DND-41 (cell line): ENCODE data around the gene DACH1.

Source experiments
- ATAC-seq: fragments of 200-7000 bp; cut with Tn5 transposase; 3 replicates; pipeline ENCODE4 v1.9.1; 2021; ENCODE audit warnings: low read depth; ENCODE audit not compliant: insufficient read depth
- DNase-seq: peaks from one replicate; pipeline ENCODE4 v3.0.0-alpha.2; 2020
- H2AFZ ChIP-seq: 2 replicates; pipeline ENCODE4 v1.6.0; 2012; ENCODE audit warnings: low read depth, low read length
- H3K27ac ChIP-seq: 2 replicates; pipeline ENCODE4 v1.5.1; 2012; ENCODE audit warnings: low read length, inconsistent platforms
- H3K27me3 ChIP-seq: fragments of 200-600 bp; sonication (generic); 2 replicates; pipeline ENCODE4 v1.6.0; 2012; ENCODE audit warnings: low read length, mild to moderate bottlenecking, inconsistent platforms; ENCODE audit not compliant: insufficient read depth, poor library complexity
- H3K36me3 ChIP-seq: 2 replicates; pipeline ENCODE4 v1.5.1; 2012; ENCODE audit warnings: low read length, inconsistent platforms; ENCODE audit not compliant: insufficient read depth
- H3K4me1 ChIP-seq: 2 replicates; pipeline ENCODE4 v1.5.1; 2012; ENCODE audit warnings: mild to moderate bottlenecking, low read length; ENCODE audit not compliant: insufficient read depth
- H3K4me2 ChIP-seq: 2 replicates; pipeline ENCODE4 v1.6.0; 2012; ENCODE audit warnings: mild to moderate bottlenecking, moderate library complexity, low read length, inconsistent platforms; ENCODE audit not compliant: insufficient read depth
- H3K4me3 ChIP-seq, 2 experiments: fragments of 200-600 bp in 1 of 2; shearing (Covaris generic) in 1 of 2; 2 replicates each; pipeline ENCODE4 v1.5.1; 2012 to 2016; ENCODE audit warnings: inconsistent platforms in 2 of 2, low read length in 2 of 2, mild to moderate bottlenecking in 2 of 2, low read depth in 1 of 2, moderate library complexity in 1 of 2
- H3K79me2 ChIP-seq: 2 replicates; pipeline ENCODE4 v1.6.0; 2012; ENCODE audit warnings: low read length, inconsistent platforms; ENCODE audit not compliant: insufficient read depth
- H3K9ac ChIP-seq: 2 replicates; pipeline ENCODE4 v1.6.0; 2012; ENCODE audit warnings: low read depth, mild to moderate bottlenecking, inconsistent platforms, low read length, moderate library complexity
- H3K9me3 ChIP-seq: 2 replicates; pipeline ENCODE4 v1.5.1; 2012; ENCODE audit warnings: low read length, moderate library complexity, mild to moderate bottlenecking, inconsistent platforms; ENCODE audit not compliant: insufficient read depth, severe bottlenecking
- H4K20me1 ChIP-seq: 2 replicates; pipeline ENCODE4 v1.6.0; 2012; ENCODE audit warnings: low read length; ENCODE audit not compliant: insufficient read depth
- EZH2 ChIP-seq: IDR thresholded peaks from 3 replicates; pipeline ENCODE4 v1.6.1; 2012; ENCODE audit warnings: borderline replicate concordance, low read depth, mild to moderate bottlenecking, moderate library complexity, low read length, inconsistent platforms; ENCODE audit not compliant: severe bottlenecking
- TF ChIP-seq, protein P1 (sequence below): IDR thresholded peaks from 2 replicates; pipeline ENCODE4 v1.5.1; 2012; ENCODE audit warnings: borderline replicate concordance, low read length, moderate library complexity, mild to moderate bottlenecking; ENCODE audit not compliant: poor library complexity, severe bottlenecking; ENCODE audit errors: extremely low read depth

DACH1 gene

GRCh38 chr13:71576571-71576970 is 290.4 kb downstream of the DACH1 start:
- H3K4me2 ChIP-seq: no peak overlapping the region
- no peaks in the 10 kb centered on the region for H3K27me3 ChIP-seq
- H3K27ac ChIP-seq: no peak overlapping the region
- DNase-seq (no peak), ATAC-seq (no peak)
- H2AFZ ChIP-seq: no peak overlapping the region
- H3K9me3 ChIP-seq: no peaks in the 10 kb centered on the region
- H4K20me1 ChIP-seq: no peaks in the 10 kb centered on the region
- TF ChIP-seq EZH2: no peak
- TF ChIP-seq, protein P1, sequence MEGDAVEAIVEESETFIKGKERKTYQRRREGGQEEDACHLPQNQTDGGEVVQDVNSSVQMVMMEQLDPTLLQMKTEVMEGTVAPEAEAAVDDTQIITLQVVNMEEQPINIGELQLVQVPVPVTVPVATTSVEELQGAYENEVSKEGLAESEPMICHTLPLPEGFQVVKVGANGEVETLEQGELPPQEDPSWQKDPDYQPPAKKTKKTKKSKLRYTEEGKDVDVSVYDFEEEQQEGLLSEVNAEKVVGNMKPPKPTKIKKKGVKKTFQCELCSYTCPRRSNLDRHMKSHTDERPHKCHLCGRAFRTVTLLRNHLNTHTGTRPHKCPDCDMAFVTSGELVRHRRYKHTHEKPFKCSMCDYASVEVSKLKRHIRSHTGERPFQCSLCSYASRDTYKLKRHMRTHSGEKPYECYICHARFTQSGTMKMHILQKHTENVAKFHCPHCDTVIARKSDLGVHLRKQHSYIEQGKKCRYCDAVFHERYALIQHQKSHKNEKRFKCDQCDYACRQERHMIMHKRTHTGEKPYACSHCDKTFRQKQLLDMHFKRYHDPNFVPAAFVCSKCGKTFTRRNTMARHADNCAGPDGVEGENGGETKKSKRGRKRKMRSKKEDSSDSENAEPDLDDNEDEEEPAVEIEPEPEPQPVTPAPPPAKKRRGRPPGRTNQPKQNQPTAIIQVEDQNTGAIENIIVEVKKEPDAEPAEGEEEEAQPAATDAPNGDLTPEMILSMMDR: no peak
- no peak overlapping the region for H3K9ac ChIP-seq
- no peaks in the 10 kb centered on the region for H3K79me2 ChIP-seq
- no peak overlapping the region for H3K4me3 ChIP-seq
- no peaks in the 10 kb centered on the region for H3K4me1 ChIP-seq
- no peaks in the 10 kb centered on the region for H3K36me3 ChIP-seq

DNA sequence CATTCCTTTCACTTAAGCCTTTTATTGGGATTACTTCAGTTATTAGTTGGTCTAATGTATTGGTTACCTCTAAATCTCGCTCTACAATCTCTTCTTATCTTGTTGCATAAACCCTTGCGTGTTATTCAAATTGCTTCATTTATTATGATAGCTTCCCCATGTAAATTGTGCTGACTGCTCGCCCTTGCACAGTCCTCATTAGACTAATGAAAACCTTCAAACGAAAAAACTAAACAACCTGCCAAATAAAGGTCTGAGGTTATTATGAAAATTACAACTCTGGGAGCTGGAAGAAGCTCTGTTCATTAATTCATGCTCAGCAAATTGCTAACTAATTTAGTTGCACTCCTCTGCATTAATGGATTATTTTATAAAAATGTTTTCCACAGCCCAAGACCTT is 320.1 kb downstream of the DACH1 start:
- Histone ChIP-seq H3K27me3 (no peaks in the 10 kb centered on the region), H3K9me3 (no peaks in the 10 kb centered on the region), H2AFZ (no peak overlapping the region), H3K4me3 (no peak overlapping the region), H3K27ac (no peak overlapping the region), H3K4me2 (no peak overlapping the region), H3K9ac (no peak overlapping the region), H3K36me3 (no peaks in the 10 kb centered on the region), H4K20me1 (no peaks in the 10 kb centered on the region), H3K4me1 (no peaks in the 10 kb centered on the region), H3K79me2 (no peaks in the 10 kb centered on the region)
- ATAC-seq: no peak
- TF ChIP-seq EZH2: no peak
- TF ChIP-seq, protein P1: no peak
- DNase-seq: no peak

DNA sequence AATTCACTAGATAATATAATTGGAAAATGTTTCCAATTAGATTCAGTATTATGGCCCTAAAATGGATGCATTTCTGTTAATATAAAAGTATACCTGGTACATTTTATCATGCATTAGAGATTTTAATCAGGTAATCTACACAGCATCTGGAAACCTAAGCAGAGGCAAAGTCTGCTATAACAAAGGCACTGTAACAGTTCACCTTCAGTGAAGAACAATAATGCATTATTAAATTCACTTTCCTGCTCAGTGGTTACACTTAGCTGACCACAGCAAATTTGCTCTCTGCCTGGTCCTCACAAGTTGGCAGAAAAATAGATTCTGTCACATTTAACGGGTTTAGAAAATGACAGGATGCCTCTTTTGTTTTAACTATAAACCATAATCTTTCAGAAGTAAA is 326.9 kb downstream of the DACH1 start:
- no peaks in the 10 kb centered on the region for H3K9me3 ChIP-seq
- no peak overlapping the region for H2AFZ ChIP-seq
- no peak overlapping the region for H3K4me3 ChIP-seq
- no peak overlapping the region for H3K9ac ChIP-seq
- H3K27me3 ChIP-seq: no peaks in the 10 kb centered on the region
- H3K79me2 ChIP-seq: no peaks in the 10 kb centered on the region
- no peaks in the 10 kb centered on the region for H3K4me1 ChIP-seq
- no peak overlapping the region for H3K4me2 ChIP-seq
- H4K20me1 ChIP-seq: no peaks in the 10 kb centered on the region
- ATAC-seq: no peak
- H3K36me3 ChIP-seq: no peaks in the 10 kb centered on the region
- H3K27ac ChIP-seq: no peak overlapping the region
- DNase-seq: no peak
- no peak for TF ChIP-seq EZH2
- TF ChIP-seq, protein P1: no peak

DNA sequence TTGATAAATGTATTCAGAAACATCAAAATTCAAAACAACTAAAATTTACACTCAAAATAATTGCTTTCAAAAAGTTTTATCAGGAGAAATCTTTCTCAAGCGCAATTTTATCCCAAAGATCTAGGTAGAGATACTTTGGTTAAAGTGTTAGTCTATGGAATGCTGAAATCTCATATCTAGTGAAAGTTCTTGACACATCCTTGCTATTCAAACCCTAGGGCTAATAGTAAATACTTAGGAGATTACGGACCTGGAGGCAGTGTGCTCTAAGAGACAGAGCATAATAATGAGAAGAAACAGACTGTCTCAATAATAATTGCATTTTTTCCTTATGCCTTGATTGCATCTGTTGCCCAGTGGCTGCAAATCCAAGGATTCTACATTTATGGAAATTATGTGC is 330.8 kb downstream of the DACH1 start:
- Histone ChIP-seq H4K20me1 (no peaks in the 10 kb centered on the region), H3K4me1 (no peaks in the 10 kb centered on the region), H3K4me2 (no peak overlapping the region), H3K27me3 (no peaks in the 10 kb centered on the region), H2AFZ (no peak overlapping the region), H3K79me2 (no peaks in the 10 kb centered on the region), H3K9ac (no peak overlapping the region), H3K4me3 (no peak overlapping the region), H3K36me3 (no peaks in the 10 kb centered on the region), H3K9me3 (no peaks in the 10 kb centered on the region), H3K27ac (no peak overlapping the region)
- DNase-seq (no peak), ATAC-seq (no peak)
- TF ChIP-seq, protein P1: no peak
- no peak for TF ChIP-seq EZH2
